Cerebellar cortex (tissue), 1 donor: ENCODE data around the gene CNTNAP2.
"Not testable (repeated sequence)": the region's sequence is repeated elsewhere in the genome, so short reads cannot be mapped to it uniquely, and the experiment has no call there.

Source experiments
- DNase-seq: peaks from one replicate; pipeline ENCODE4 v3.0.0-alpha.2; 2015; ENCODE audit warnings: low spot score

Gene CNTNAP2

GRCh38 chr7:148397985-148398384 is 2281.4 kb downstream of the CNTNAP2 start:
- no peak for DNase-seq

DNA sequence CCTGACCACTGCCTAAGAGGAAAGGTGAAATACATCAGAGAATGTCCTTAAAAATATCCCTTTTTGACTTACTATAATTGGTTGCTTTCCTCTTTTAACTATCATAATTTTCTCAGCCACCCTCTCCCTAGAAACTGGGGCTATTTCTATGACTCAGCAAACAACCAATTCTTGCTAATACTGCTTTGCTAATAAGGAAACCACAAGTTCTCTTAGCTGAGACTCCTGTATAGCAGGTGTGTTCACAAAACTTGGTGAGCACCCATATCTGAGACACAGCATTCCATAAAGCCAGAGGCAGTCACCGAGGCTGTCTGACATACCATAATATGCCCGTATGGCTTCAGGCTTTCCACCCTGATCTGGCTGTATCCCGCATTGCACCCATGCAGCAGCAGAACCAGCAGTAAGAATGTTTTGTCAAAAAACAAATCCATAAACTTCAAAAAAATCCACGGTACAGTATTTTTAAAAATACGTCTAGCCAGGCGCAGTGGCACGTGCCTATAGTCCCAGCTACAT is 2282.3 kb downstream of the CNTNAP2 start:
- DNase-seq, result no peak

- DNase-seq, result no peak
These were observed 2283.5 kb downstream of the CNTNAP2 start for GRCh38 chr7:148400101-148400500.

DNA sequence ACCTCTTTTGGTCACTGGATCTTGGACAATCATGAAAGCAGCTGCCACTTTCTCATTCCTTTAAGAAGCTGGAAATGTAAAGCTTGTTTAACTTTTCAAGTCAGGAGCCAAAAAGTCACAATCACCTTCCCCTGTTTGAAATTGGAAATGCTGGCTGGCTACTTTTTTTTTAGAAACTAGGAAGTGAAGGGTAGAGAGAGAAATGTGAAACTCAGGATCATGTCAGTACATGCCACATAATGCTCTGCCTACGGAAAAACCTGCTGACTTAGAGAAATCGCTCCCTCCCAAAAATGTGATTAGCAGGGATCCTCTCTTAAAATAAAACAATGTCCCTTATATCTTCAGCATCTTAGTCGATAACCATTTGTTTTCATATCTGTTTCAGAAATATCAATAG is 2285.6 kb downstream of the CNTNAP2 start:
- no peak for DNase-seq

DNA sequence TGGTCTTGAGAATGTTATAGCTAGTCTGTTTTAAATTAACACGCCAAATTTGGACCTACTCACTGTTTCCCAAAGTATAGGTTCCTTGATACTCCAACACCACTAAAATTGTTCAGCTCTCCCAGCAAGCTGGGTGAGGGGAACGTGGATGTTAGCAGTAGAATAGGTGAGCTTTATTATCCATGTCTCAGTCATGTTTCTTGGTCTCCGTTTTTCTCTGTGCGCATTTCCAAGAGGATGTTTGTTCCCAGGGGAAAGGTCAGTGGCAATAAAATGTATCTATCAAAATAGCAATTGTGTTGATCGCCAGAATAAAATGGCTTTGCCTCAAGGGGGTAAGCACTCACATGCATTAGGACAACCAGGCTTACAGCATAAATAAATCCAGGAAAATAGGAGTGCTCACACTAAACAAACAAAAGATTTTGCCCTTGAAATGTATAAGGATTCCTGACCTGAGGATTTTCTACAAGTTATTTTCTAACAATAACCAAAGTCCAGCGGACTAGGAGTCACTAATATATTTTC is 2286.9 kb downstream of the CNTNAP2 start:
- DNase-seq, result no peak

DNA sequence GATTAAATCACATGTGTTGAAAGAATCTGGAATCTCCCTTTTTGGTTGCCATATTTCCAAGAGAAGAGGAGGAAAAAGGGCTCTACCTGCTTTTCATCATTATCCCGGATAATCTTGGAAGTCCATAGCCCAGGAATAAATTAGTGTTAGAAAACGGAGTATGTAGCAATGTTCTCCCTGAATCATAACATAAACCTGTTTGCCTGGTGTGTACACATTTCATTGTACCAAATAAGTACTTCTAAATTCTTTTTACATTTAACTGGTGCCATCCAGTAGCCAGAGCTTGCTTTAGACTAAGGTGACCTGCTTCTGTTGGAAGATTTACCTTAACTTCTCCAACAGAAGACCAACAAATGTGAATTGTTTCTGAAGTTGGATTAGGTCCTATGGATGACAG is 2291.7 kb downstream of the CNTNAP2 start:
- DNase-seq, result no peak

DNA sequence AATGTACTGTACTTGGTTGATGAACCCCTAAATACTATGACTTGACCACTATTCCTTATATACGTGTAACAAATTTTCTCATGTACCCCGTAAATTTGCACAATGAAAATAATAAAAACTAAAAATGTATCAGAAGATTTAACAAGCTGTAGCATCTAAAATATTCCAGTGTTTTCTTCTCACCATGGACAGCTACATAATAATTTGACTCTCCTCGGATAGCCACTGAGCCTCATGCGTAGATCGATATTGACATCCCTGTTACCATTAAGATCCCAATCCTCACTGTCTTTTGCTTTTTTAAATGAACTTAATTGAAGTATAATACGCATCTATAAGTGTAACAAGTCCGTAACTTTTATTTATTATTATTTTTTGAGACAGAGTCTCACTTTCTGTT is 2294.3 kb downstream of the CNTNAP2 start:
- DNase-seq, result no peak

DNA sequence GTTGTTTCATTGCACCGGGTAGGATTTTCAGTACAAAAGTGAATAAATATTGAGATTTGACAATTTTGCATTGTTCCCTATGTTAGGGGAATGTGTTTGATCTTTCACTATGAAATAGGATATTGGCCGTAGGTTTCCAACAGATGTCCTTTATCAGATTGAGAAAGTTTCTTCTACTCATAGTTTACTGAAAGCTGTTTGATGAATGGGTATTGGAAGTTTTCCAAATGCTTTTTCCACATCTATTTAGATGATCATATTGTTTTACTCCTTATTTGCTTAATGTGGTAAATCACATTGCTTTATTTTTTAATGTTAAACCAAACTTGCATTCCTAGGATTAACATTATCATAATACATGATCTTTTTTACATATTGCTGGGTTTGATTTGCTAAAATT is 2296.1 kb downstream of the CNTNAP2 start:
- DNase-seq, result no peak

- no peak for DNase-seq
These were observed 2303.5 kb downstream of the CNTNAP2 start for GRCh38 chr7:148419856-148420832.

- no peak for DNase-seq
These were observed 2305.4 kb downstream of the CNTNAP2 start for GRCh38 chr7:148422030-148422429.

DNA sequence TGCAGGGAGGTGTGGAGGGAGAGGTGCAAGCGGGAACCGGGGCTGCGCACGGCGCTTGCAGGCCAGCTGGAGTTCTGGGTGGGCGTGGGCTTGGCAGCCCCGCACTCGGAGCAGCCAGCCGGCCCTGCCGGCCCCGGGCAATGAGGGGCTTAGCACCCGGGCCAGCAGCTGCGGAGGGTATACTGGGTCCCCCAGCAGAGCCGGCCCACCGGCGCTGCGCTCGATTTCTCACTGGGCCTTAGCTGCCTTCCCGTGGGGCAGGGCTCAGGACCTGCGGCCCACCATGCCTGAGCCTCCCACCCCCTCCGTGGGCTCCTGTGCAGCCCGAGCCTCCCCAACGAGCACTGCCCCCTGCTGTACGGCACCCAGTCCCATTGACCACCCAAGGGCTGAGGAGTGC is 2309.8 kb downstream of the CNTNAP2 start:
- not testable (repeated sequence) for DNase-seq

DNA sequence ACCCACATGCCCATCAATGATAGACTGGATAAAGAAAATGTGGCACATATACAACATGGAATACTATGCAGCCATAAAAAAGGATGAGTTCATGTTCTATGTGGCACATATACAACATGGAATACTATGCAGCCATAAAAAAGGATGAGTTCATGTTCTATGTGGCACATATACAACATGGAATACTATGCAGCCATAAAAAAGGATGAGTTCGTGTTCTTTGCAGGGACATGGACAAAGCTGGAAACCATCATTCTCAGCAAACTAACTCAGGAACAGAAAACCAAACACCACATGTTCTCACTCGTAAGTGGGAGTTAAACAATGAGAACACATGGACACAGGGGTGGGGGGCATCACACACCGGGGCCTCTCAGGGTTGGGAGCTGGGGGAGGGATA is 2314.1 kb downstream of the CNTNAP2 start:
- not testable (repeated sequence) for DNase-seq

DNA sequence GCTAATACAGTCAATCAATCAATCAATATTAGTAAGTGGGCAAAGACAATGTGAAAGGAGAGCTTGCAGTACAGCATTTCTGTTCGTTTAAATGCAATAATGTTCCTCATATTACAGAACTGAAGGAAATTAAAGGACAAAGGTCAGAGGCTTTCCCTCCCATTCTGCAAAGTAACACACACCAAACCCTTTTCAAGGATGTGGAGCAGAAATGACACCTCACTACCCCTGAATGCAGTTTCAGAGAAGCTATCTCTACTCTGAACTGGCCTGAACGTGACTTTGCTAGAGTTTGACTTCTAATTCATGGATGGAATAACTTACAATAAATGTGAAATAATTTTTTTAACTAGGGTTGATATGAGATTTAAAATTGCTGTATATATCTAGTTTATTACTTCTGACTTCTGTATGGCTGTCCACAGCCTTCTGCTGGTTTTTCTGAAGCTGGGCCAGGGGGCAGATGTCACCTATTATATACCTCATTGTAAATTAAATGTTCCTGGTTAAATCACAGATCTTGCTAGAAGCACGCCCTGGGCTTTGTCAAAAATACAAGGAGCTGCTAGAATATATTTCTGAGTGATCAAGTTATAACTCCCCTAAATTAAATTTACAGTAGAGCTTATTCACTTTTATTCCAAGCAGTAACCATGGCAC is 2317.1 kb downstream of the CNTNAP2 start:
- DNase-seq, result no peak

DNA sequence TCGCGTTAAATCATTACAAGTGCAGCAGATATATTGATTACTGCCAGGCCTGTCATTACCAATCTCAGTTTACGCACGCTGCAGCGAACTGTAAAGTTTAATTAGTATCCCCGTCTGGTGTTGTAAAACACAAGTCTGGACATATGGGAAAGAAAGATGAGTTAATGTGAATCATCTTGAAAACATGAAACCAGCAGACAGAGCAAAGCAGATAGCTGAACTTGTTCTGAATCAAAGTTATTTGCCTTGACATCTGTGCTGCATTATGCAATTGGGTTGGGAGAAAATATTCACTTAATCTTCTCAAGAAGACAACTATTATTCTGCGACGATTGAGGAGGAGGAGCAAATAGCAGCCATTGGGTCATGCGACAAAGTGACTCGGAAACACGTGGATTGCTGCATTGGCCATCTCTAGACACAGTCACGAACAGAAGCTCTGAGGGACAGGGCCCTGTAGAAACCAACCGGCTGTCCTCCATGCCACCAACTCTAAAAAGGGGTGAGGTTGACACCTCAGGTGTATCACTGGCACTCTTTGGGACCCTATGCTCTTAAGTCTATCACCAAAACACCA is 2317.7 kb downstream of the CNTNAP2 start:
- no peak for DNase-seq

GRCh38 chr7:148434887-148435286 is 2318.3 kb downstream of the CNTNAP2 start:
- DNase-seq, result no peak

GRCh38 chr7:148435715-148436114 is 2319.1 kb downstream of the CNTNAP2 start:
- DNase-seq, result no peak

DNA sequence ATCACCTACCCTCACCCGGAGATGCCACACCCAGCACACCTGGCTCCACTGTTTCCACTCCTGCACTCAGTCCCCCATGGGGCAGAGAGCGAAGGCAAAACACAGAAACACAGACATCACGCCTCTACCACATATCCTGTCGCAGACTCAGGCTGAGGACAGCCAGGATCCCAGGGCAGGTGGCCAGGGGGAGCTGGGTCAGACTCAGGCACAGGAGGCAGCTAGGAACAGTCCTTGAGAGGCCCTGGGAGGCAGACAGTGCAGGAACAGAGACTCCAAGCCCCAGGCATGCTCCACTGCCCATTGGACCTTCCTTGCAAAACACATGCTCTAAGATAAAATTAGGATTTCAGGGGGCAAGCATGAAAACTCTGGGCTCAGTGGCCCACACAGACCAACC is 2319.5 kb downstream of the CNTNAP2 start:
- no peak for DNase-seq

- DNase-seq, result no peak
These were observed 2320.0 kb downstream of the CNTNAP2 start for GRCh38 chr7:148436571-148436970.

DNA sequence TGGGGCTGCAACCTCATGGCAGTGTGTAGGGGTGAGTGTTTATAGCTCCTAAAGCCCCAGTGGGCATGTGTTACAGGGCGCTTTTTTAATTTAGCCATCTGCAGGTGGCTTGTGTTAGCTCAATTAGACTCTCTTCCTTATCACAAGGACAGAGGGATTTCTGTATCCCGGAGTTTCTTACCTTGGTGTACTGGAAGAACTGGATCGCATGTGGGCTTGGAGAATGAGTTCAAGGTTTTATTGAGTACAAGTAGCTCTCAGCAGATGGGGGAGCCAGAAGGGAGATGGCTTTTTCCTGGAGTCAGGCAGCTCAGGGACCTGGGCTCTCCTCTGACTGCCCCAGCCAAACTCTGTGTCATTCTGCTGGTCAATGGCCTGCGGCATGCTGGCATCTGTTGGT is 2320.4 kb downstream of the CNTNAP2 start:
- no peak for DNase-seq

DNA sequence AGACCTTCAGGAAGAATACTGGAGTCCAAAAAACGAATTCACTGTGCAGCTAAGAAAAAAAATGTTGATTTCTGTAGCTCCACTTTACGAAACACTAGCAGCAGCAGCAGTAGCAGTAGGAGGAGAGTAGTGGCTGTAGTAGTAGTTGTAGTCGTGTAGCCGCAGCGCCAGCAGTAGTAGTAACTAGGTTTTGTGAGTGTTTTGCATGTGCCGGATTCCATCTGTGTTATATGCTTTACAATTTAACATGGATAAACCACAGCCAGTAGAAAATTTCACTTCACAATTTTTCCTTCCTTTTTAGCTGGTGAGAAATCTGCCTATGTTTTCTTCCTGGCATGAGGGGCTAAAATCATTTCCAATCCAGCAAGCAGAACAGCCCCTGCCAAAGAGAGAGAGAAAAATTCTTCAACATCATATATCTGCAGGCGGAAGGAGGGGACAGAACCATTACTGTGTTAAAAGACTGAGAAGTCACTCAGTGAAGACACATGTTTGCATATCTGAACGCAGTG is 2325.6 kb downstream of the CNTNAP2 start:
- DNase-seq, result no peak

DNA sequence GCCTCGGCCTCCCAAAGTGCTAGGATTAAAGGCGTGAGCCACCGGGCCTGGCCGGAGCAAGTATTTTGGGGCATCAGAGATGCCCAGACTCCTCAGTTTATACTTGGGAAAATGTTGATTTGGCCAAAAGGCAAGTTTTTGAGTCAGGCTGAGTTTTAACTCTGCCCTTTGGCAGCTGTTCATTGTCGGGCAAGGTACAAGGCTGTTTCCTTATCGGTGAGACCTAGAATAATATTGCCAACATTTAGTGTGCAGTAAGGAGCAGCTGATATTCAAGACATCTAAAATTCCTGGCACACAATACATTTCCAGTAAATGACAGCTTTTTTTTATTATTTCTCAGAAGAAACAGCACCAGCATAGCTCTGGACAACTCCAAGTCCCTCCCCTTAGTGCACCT is 2326.3 kb downstream of the CNTNAP2 start:
- DNase-seq, result no peak
